GF-D8 (cell line): ENCODE data around the gene ZNF581.

Experiments used
- DNase-seq: peaks from one replicate; lab custom pipeline; 2025; lab: John Stamatoyannopoulos, UW

The ZNF581 gene

DNA sequence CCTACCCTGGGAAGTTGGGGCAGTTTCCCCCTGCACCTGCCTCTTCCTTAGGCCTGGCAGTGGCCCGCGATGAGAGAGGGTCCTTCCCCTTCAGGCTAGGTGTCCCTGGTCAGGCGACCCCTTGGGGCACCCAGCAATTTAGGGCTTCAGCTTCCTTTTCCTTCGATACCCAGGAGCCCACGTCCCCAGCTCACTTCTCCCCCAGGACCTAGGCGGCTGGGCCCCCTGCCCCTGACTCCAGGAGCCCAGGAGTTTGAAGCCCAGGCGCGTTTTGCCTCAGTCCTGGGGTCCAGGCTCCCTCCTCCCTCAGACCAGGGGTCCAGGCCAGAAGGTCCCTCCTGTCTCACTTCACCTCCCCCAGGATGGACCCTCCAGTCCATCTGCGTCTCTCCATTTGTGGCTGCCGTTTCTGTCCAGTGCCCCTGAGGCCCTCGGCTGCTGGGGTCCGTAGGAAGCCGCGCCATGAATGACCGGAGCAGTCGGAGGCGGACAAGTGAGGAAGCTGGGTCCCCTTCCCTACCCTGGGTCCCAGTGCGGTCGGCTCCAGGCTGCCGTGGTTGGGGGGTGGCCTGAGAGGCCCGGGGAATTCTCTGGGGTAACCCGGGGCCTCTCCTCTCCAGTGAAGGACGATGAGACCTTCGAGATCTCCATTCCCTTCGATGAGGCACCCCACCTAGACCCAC lies 5.3 kb downstream of the ZNF581 start:
- no peak for DNase-seq

DNA sequence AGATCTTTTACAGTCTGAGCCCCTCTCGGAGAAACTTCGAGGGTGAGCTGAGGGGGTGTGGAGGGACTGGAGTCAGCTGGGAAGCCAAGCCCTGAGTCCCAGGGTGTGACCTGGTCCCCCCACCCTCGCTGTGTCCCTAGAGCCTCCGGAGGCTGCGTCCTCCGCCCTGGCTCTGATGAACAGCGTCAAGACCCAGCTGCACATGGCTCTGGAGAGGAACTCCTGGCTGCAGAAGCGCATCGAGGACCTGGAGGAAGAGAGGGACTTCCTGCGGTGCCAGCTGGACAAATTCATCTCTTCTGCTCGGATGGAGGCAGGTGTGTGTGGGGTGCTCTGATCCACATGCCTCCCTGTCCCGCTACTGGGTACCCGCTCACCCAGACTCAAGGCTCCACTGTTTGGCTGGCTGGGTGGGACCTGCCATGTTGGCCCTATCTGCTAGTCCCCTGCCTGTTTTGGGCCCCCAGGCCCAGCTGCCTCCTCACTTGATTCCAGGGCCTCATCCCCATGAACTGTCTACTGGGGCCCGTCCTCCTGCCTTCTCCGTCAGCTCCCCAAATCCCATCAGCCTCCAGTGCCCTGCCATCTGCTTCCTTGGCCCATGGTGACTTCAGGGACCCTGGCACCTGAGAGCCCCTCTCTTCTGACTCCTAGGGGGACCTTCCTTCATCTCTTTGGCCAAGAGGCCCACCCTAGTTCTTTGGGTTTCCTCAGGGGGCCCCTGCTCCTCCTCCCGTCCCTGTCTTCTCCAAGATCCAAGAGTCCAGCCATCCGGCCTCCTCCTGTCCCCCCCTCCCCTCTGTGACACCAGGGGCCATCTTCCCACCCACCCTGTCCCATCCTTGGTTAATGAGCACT lies 6.0 kb downstream of the ZNF581 start:
- DNase-seq: no peak

DNA sequence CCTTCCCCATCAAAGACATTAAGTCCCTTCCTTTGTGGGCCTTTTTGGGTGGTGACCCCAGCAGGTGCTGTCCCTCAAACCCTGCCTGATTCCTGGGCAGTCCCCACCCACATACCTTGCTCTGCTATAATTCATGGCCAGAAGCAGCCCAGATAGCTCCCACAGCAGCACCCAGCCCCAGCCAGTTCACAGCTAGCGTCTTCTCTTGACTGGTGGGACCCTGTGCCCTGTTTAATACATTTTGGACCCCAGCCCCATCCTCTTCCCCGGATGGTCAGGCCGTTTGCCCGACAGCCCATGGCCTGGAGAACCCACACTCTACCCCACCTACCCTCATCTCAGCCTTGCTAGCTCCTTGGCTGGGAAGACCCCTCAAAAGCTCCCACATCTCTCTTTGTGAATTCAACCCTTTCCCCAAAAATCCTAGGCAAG lies 6.7 kb downstream of the ZNF581 start:
- no peak for DNase-seq

DNA sequence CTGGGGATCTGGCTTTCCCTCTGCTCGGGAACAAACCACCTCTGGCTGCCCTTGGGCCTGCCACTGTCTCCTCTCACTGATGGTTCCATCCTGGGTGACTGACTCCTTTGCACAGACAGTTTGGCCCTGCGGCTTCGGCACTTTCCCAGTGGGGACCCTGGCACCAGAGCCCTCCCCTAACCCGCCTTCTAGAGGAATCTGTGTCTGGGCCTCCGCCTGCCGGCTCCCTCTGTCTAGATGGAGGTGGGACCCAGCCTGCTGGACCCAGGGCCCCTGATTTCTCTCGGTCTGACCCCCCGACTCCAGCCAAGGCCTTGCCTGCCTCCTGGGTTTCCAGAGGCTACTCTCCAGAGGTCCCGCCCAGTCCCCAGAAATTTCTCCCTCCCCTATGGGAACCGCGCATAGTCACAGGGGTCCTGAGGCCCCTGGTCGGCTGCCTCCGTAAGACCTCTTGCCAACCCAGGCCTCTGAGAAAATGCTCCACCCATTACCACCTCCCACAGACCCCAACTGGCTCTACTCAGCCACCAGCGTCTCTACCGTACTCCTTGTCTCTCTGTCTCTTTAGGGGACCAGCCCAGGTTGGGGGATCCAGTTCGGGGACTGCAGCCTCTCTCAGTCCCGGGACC lies 7.3 kb downstream of the ZNF581 start:
- no peak for DNase-seq

DNA sequence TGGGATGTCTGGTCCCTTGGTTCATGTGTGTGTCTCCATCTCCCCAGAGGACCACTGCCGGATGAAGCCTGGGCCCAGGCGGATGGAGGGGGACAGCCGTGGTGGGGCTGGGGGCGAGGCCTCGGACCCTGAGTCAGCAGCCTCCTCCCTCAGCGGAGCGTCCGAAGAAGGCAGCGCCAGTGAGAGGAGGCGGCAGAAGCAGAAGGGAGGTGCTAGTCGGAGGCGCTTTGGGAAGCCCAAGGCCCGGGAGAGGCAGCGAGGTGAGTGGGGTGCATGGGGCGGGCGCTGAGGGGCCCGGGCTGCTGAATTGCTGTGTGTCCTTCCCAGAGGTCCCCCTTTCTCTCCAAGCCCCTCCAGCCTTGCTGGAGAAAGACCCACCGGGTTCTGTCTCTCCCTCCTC lies 7.8 kb downstream of the ZNF581 start:
- no peak for DNase-seq

DNA sequence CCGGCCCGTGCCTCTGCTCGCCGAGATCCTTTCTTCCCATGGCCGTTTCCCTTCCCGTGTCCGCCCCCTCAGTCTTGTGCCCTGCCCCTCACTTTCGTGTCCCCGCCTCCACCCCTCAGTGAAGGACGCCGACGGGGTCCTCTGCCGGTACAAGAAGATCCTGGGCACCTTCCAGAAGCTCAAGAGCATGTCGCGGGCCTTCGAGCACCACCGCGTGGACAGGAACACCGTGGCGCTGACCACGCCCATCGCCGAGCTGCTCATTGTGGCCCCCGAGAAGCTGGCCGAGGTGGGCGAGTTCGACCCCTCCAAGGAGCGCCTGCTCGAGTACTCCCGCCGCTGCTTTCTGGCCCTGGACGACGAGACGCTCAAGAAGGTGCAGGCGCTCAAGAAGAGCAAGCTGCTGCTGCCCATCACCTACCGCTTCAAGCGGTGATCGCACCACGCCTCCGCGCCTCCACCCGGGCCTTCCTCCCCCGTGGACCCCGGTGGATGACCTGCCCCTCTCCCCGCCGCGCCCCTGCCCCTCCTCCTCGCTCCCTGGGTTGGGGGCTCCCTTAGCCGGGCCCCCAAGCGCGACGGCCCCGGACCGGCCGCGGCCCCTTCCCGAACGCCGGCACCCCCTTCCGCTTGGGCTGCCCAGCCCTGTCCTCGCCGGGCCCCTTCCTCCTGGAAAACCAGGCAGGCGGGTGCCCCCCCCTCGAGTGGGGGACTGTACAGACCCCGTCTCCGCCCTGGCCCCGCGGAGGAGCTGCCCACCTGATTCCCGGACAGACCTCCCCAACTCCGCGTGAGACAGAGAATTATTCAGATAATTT lies 9.1 kb downstream of the ZNF581 start:
- DNase-seq: no peak

DNA sequence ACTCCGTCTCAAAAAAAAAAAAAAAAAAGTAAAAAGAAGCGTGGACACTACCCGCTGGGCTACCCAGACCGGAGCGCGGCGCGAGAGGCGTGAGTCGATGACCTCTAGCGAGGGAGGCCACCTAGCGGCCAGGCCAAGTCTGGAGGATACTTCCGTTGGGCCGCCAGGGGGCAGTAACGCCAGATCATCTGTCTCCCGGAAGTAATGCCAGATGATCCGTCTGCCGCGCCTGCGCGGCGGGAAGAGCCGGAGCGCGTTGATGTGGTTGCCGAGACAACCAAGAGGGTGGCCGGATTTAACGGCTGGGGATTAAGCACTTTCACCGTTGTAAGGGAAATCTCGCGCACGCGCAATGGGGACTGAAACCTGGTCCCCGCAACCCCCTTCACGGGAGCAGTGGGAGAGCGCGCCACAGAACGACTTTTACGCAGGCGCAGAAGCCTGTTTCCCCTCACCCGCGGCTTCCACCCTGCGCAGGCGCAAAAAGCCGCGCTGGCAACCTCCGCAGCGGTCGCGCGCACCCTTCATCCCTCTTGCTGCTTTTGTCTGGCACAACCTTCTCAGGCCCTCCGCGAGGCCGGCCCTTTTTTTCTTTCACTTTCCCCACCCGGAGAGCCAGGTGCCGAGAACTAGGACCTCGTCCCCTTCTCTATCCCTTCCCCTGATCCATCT lies 10.3 kb downstream of the ZNF581 start:
- DNase-seq: peak; percentile 92

DNA sequence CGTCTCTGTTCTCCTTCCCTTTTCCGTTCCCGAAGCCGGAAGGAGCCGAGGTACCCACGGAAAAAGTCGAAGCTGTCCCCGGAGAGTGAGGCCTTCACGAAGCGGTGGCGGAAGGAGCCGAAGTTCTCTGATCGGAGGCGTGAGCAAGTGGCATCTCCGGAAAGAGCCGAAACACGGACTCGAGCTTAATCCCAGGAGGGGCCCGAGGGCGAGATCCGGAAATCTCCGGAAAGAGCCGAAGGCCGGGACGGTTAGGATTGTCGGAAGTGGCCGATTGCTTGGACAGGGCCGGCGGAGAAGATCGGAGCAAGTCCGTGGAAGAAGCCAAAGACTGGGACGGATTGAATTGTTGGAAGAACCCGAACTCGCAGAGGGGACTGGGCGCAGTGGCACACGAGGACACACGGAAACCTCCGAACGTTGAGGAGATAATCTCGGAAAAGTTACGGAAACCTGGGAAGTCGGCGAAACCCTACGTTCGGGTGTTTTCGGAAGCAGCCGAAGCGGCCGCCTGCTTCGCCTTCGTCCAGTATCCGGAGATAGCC lies 10.9 kb downstream of the ZNF581 start:
- peak; percentile 96 for DNase-seq

DNA sequence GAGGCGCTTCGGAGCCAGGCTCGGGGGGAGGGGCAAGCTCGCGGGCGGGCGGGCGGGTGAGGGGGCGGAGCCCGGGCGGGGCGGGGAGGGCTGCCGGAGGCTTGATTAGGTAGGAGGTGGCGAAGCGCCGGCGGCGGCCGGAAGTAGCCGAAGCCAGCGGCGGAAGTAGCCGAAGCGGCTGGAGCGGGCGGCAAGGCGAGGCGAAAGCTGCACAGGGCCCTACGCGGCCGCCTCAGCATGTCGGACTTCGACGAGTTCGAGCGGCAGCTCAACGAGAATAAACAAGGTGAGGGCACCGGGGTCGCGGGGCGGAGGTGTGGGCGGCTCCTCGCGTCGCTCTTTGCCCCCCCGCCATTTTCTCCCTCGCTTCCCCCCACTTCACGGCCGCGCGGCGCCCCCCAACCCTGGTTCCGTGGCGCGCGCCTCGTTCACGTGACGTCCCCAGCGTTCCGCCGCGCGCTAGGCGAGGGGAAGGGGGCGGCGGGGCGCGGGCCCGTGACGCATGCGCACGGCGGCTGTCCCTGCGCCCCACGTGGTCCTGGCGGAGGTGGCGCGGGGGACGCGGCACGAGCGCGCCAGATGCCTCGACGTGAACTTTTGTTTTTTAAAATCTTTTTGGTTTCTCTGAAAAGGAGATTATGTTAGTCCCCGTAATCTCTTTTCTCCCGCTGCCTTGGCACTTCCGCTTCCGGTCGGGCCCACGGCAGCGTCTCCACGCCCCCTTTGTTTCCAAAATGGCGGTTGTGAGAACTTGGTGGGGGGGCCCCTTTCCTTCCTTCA lies 11.6 kb downstream of the ZNF581 start, which contains the start of gene U2AF2:
TSS of gene U2AF2 (plus strand) at position 168 of the 780 bp plus-strand sequence. CDS start at position 238, 70 bp downstream.
- DNase-seq: peak; percentile 82

DNA sequence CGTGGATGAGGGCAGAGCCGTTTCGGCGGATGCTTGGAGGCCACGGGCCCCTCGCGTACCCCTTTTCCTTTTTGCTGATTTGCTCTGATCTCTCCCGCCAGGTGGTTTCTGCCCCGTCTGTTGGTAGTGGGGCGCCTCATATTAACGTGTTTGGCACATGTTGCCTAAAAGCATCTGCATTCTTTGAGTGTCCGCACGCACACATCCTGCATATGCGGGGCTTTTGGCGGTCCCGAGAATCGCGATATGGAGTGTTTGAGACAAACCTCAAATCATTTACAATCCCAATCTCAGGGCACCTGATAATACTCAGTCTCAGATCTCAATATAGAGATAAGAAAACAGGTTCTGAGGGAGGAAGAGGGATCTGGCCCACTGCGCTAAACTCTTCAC lies 12.2 kb downstream of the ZNF581 start:
- DNase-seq: no peak

DNA sequence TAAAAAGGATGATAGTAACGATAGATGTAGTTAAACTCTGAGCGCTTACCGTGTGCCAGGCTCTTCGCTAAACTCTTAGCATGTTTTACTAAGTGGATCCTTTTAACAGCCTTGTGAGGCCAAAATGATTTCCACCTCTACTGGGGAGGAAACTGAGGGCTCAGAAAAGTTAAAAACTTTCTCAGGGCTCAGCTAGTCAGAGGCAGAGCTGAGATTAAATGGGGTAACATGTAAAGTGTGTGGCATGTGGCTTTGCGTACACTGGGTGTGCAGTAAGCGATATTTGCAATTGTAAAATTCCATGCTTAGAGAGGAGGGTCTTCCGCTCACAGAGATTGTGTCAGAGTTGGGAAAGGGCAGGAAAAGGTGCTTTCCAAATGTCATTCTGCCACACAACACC lies 13.1 kb downstream of the ZNF581 start:
- no peak for DNase-seq

DNA sequence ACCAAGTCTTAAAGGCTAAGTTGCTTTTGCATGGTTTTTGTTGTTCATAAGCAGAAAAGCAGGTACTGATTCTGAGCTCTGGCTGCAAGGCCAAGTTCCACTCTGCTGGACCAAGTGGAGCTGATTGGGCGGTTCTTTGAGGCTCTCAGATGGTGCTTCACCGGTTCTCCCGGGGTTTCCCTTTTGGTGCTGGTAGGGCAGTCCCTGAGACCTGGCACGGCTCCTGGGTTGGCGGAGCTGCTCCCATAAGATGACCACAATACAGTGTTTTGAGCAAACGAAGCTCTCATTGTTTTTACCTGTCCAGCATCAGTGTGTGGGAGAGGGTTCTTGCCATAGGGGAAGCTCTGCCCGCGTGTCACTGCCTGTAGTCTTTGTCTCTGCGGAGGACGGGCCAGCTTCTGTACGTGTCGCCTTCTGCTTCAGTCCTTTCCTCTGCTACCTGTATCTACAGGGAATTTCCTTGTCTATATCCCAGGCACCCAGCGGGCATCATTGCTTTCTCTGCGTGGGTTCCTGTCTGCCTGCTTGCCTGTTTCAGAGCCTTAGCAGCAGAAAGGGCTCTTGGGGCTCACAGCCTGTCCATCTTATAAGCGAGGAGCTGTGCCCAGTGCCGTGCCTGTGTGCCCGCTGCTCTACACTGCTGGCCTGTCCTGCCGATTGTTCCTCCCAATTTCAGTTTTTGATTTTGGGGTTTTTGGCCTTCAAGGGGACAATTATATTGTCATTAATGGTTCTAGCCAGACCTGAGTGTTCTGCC lies 13.7 kb downstream of the ZNF581 start:
- no peak for DNase-seq

DNA sequence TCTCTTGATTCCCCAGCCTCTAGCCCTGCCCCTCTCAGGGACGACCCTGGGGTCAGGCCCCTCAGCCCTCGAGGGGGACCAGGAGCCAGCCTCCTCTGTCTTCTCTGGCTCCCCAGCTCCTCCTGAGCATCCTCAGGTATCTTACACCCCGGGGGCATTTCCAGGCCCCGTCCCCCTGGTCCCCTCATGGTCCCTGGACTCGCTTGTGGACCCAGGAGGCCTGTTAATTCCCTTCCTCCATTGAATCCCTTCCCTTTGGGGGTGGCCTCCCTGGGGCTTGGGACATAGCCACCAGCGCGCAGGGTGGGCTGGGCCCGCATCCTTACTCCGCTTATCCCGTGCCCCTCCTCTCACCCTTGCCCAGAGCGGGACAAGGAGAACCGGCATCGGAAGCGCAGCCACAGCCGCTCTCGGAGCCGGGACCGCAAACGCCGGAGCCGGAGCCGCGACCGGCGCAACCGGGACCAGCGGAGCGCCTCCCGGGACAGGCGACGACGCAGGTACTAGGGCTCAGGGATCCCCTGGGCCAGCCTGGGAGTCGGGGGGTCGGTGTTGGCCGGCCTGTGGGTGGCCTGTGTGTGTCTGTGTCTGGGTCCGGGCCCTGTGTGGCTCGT lies 15.5 kb downstream of the ZNF581 start:
- no peak for DNase-seq

DNA sequence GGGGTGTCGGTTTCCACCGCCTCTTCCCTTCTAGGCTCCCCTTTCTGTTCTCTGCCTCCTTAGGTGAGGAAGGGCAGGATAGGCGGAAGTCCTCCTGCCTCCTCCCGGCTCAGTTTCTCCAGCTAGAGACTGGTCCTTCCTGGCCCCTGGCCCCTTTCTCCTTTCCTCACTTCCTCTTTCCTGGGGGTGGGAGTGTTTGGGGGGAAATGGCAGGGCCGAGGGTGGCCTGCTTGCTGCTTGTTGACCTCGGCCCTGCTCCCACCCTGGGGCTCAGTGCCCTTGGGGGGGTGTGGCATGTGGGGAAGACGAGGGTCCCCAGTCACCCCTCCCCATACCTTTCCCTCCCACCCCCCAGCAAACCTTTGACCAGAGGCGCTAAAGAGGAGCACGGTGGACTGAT lies 16.4 kb downstream of the ZNF581 start:
- DNase-seq: no peak

DNA sequence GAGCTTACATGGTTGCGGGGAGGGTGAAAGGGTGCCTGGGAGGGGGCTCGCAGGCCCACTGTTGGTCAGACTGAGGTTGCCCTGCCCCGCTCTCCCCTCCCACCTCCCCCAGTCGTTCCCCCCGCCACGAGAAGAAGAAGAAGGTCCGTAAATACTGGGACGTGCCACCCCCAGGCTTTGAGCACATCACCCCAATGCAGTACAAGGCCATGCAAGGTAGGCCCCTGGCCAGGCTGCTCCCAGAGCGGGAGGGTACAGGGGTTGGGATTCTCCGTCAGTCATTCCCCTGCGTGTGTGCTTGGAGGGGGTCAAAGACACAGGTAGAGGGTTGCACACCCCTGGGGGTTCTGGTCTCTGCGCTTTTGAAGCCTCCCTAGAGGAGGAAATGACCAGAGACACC lies 17.0 kb downstream of the ZNF581 start:
- no peak for DNase-seq

DNA sequence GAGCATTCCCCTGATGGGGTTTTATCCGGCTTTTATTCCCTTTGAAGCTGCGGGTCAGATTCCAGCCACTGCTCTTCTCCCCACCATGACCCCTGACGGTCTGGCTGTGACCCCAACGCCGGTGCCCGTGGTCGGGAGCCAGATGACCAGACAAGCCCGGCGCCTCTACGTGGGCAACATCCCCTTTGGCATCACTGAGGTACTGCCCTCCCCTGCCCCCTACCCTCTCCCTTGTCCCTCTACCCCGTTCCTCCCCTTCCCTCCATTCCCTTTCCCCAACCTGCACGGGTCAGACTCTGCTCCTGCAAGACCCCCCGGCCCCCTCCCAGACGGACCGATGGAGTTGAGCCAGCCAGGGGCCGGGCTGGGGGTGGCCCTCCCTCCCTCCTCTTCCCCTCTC lies 17.5 kb downstream of the ZNF581 start:
- DNase-seq: no peak

DNA sequence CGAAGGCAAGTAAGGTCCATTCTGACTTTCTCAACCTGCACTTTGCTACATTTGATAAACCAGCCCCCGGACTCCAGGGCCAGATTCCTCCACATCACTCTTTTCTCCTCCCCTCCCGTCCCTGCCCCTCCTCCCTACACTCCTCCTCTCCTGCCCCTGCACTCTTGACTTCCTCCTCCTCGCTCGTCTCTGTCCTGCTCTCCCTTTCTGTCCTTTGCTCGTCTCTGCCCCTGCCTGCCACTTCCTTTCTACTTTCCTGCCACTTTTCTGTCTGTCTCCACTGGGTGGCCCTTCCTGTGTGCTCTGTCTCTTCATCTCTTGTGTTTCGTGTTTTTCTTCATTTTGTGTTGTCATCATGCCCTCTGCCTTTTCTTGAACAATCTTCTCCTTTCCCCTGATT lies 18.4 kb downstream of the ZNF581 start:
- no peak for DNase-seq

DNA sequence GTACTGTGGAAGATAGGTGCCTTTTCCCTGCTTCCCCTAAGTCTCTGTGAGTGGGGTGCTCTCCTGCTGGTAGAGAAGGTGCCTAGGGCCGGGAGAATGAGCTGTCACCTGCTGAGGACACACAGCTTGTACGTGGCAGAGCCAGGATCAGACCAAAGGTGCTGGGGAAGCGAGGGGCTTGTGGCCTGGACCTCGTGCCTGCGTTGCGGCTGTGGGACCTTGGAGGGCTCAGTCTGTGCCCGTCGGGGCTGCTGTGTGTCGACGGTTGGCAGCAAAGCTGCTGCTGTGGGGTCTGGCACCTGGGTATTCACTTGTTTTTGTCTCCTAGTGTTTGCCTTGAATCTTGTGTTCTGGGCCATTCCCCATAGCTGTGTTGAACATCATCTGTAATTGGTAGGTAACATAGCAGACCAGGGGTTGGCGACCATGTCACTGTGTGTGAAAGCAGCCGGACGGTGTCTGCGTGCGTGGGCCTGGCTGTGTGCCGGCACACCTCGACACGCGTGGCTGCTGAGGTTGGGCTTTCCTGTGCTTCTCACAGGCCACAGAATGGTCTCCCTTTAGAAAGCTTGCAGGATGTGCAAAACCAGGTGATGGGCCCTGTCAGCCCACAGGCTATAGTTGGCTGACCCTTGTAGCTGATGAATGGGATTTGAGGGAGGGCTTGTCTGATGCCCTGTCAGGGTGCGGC lies 20.5 kb downstream of the ZNF581 start:
- no peak for DNase-seq
